K562 (cell line): ENCODE results near the gene SLC13A4. TPM values are rescaled to one million over a fixed set of nuclear protein-coding genes. Genes with fewer than 3 reads are reported as not detected.

ENCODE experiments used
- ARID2 ChIP-seq: fragments of 450-650 bp; IDR thresholded peaks from 2 replicates; pipeline ENCODE4 v1.6.1; 2017; ENCODE audit warnings: antibody characterized with exemption, mild to moderate bottlenecking
- MCM2 ChIP-seq: fragments of 450-650 bp; IDR thresholded peaks from 2 replicates; pipeline ENCODE4 v1.6.1; 2017; ENCODE audit warnings: low read depth, mild to moderate bottlenecking
- ZKSCAN1 ChIP-seq: fragments of 150-350 bp; IDR thresholded peaks from 2 replicates; pipeline ENCODE4 v1.6.1; 2016; ENCODE audit warnings: low read depth, low read length
- ZNF76 ChIP-seq: fragments of 250-450 bp; sonication (Bioruptor Pico); IDR thresholded peaks from 2 replicates; pipeline ENCODE4 v1.4.0; 2020; ENCODE audit warnings: mild to moderate bottlenecking, moderate library complexity, borderline replicate concordance
- polyA plus RNA-seq, 8 experiments: library from polyadenylated mRNA; depleted of rRNA in 4 of 8; stranded (reverse) in 5 of 8; unstranded in 3 of 8; fragments of >200 nt; fragmentation: Nextera tagmentation in 2 of 8; fragmentation: Illumina TruSeq in 1 of 8; extraction: Ambion mirVana in 2 of 8; extraction: Trizol in 1 of 8; gene quantifications; 2 replicates each; pipeline versions ENCODE4 v1.2.1 to v1.2.3, GENCODE V29; 2011 to 2014; ENCODE audit warnings: inconsistent platforms in 1 of 8, missing spikeins in 1 of 8
- total RNA-seq, 7 experiments: library from RNA; depleted of rRNA in 6 of 7; stranded (reverse); fragments of >200 nt in 6 of 7; fragmentation: Illumina TruSeq in 2 of 7; extraction: Trizol in 2 of 7; gene quantifications; 2 replicates each; pipeline versions ENCODE4 v1.2.1 to v1.2.3, GENCODE V29; 2011 to 2021; ENCODE audit warnings: low replicate concordance in 1 of 7
- TF ChIP-seq, protein P1 (sequence below): fragments of 150-350 bp; conservative IDR thresholded peaks from 2 replicates; pipeline ENCODE4 v1.6.1; 2014; ENCODE audit warnings: low read length
- TF ChIP-seq, protein P2 (sequence below), 3 experiments: fragments of 200-800 bp in 1 of 3; sonication (Bioruptor generic) in 1 of 3; sonication (generic) in 1 of 3; formaldehyde crosslinking in 1 of 3; IDR thresholded peaks; 2 replicates each; pipeline versions ENCODE4 v1.6.1 to v1.8.0; 2016 to 2022; ENCODE audit warnings: mild to moderate bottlenecking in 2 of 3, missing compliant biosample characterization in 2 of 3, missing genetic modification characterization in 2 of 3, missing genetic modification reagents in 1 of 3
- TF ChIP-seq, protein P3 (sequence below): sonication (generic); formaldehyde crosslinking; IDR thresholded peaks from 2 replicates; pipeline ENCODE4 v1.8.0; 2022; ENCODE audit warnings: missing genetic modification reagents, mild to moderate bottlenecking, borderline replicate concordance
- TF ChIP-seq, protein P4 (sequence below): fragments of 450-650 bp; IDR thresholded peaks from 2 replicates; pipeline ENCODE4 v1.6.1; 2016; ENCODE audit warnings: low read depth

Gene SLC13A4
- total and polyA plus RNA-seq, 9 of the 15 experiments (the other 6 are each of a cell fraction or from before 2014, with no cell fraction given), result 0.11 to 1.0 (median 0.36) TPM

DNA sequence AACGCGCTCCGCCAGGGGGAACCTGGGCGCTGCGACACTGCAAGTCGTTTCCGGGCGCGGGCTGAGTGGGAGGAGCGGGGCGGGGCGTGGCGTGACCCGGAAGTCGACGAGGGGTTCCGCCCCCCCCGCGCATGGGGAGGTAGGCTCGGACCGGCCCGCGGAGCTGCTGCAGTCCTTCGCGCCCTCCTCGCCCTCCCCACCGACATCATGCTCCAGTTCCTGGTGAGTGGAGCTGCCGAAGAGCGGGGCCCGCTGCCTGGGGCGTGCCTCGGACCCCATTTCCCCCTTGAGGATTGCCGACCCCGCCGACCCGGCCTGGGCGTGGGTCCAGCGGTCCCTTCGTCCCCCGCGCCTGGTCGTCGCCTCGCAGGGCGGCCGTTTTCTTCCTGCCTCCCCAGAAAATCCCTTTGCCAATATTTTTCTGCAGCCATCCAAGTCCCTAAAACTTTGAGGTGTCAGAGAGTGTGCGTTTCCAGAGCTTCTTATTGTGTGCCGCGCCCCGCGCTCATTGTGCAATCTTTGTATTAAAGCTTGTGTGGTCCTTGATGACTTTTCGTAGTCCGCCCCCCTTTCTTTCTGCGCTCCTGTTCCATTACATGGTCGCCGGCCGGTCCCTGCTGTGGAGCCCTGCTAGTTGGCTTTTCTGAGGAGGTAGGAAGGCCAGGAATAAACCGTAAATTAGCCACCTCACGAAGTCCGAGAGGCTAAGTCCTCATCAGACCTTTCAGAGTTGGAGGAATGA is 65.4 kb downstream of the SLC13A4 start, which contains the start of gene STMP1 (continued):
- TF ChIP-seq, protein P1, sequence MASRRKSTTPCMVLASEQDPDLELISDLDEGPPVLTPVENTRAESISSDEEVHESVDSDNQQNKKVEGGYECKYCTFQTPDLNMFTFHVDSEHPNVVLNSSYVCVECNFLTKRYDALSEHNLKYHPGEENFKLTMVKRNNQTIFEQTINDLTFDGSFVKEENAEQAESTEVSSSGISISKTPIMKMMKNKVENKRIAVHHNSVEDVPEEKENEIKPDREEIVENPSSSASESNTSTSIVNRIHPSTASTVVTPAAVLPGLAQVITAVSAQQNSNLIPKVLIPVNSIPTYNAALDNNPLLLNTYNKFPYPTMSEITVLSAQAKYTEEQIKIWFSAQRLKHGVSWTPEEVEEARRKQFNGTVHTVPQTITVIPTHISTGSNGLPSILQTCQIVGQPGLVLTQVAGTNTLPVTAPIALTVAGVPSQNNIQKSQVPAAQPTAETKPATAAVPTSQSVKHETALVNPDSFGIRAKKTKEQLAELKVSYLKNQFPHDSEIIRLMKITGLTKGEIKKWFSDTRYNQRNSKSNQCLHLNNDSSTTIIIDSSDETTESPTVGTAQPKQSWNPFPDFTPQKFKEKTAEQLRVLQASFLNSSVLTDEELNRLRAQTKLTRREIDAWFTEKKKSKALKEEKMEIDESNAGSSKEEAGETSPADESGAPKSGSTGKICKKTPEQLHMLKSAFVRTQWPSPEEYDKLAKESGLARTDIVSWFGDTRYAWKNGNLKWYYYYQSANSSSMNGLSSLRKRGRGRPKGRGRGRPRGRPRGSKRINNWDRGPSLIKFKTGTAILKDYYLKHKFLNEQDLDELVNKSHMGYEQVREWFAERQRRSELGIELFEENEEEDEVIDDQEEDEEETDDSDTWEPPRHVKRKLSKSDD, result 0 out of 2 replicates have a peak, but pooled peaks have one; percentile 52
- TF ChIP-seq, protein P2, sequence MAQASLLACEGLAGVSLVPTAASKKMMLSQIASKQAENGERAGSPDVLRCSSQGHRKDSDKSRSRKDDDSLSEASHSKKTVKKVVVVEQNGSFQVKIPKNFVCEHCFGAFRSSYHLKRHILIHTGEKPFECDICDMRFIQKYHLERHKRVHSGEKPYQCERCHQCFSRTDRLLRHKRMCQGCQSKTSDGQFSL (CRISPR knock-in tag; IDR thresholded peaks at IDR 0.05), result peak; percentile 100
- TF ChIP-seq, protein P2 (tag; IDR thresholded peaks at IDR 0.05), result peak in 1 of 2 experiments; percentile 98; a peak in 2 of 4 replicates
- TF ChIP-seq ZKSCAN1, result peak; percentile 69; the same call in 1 of the 2 replicates
- 0 out of 2 replicates have a peak, but pooled peaks have one; percentile 68 for TF ChIP-seq ZNF76
- TF ChIP-seq ARID2, result peak; percentile 37; the same call in 1 of the 2 replicates
- no peak for TF ChIP-seq MCM2
- TF ChIP-seq, protein P3, sequence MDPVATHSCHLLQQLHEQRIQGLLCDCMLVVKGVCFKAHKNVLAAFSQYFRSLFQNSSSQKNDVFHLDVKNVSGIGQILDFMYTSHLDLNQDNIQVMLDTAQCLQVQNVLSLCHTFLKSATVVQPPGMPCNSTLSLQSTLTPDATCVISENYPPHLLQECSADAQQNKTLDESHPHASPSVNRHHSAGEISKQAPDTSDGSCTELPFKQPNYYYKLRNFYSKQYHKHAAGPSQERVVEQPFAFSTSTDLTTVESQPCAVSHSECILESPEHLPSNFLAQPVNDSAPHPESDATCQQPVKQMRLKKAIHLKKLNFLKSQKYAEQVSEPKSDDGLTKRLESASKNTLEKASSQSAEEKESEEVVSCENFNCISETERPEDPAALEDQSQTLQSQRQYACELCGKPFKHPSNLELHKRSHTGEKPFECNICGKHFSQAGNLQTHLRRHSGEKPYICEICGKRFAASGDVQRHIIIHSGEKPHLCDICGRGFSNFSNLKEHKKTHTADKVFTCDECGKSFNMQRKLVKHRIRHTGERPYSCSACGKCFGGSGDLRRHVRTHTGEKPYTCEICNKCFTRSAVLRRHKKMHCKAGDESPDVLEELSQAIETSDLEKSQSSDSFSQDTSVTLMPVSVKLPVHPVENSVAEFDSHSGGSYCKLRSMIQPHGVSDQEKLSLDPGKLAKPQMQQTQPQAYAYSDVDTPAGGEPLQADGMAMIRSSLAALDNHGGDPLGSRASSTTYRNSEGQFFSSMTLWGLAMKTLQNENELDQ (CRISPR knock-in tag), result peak; percentile 98; the same call in 1 of the 2 replicates
- TF ChIP-seq, protein P4, sequence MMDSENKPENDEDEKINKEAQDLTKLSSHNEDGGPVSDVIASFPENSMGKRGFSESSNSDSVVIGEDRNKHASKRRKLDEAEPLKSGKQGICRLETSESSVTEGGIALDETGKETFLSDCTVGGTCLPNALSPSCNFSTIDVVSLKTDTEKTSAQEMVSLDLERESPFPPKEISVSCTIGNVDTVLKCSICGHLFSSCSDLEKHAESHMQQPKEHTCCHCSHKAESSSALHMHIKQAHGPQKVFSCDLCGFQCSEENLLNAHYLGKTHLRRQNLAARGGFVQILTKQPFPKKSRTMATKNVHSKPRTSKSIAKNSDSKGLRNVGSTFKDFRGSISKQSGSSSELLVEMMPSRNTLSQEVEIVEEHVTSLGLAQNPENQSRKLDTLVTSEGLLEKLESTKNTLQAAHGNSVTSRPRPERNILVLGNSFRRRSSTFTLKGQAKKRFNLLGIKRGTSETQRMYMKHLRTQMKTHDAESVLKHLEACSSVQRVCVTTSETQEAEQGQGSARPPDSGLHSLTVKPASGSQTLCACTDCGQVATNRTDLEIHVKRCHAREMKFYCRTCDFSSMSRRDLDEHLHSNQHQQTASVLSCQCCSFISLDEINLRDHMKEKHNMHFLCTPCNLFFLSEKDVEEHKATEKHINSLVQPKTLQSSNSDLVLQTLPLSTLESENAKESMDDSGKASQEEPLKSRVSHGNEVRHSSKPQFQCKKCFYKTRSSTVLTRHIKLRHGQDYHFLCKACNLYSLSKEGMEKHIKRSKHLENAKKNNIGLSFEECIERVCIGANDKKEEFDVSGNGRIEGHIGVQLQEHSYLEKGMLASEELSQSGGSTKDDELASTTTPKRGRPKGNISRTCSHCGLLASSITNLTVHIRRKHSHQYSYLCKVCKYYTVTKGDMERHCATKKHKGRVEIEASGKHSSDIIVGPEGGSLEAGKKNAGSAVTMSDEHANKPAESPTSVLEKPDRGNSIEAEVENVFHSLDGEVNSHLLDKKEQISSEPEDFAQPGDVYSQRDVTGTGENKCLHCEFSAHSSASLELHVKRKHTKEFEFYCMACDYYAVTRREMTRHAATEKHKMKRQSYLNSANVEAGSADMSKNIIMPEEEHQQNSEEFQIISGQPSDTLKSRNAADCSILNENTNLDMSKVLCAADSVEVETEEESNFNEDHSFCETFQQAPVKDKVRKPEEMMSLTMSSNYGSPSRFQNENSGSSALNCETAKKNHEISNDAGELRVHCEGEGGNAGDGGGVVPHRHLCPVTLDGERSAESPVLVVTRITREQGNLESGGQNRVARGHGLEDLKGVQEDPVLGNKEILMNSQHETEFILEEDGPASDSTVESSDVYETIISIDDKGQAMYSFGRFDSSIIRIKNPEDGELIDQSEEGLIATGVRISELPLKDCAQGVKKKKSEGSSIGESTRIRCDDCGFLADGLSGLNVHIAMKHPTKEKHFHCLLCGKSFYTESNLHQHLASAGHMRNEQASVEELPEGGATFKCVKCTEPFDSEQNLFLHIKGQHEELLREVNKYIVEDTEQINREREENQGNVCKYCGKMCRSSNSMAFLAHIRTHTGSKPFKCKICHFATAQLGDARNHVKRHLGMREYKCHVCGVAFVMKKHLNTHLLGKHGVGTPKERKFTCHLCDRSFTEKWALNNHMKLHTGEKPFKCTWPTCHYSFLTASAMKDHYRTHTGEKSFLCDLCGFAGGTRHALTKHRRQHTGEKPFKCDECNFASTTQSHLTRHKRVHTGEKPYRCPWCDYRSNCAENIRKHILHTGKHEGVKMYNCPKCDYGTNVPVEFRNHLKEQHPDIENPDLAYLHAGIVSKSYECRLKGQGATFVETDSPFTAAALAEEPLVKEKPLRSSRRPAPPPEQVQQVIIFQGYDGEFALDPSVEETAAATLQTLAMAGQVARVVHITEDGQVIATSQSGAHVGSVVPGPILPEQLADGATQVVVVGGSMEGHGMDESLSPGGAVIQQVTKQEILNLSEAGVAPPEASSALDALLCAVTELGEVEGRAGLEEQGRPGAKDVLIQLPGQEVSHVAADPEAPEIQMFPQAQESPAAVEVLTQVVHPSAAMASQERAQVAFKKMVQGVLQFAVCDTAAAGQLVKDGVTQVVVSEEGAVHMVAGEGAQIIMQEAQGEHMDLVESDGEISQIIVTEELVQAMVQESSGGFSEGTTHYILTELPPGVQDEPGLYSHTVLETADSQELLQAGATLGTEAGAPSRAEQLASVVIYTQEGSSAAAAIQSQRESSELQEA, result no peak
